Activated B cell treated with CpG ODN at 0.5 μM for 24 hours (primary cell): ENCODE measurements around the gene PNLIPRP1. TPM values are rescaled to one million over a fixed set of nuclear protein-coding genes. Genes with fewer than 3 reads are reported as not detected.

Source experiments
- ATAC-seq: fragments of 200-7000 bp; cut with Tn5 transposase; one replicate; pipeline ENCODE4 v1.10.0; 2021; ENCODE audit warnings: low read depth, mild to moderate bottlenecking, moderate library complexity
- CTCF ChIA-PET: fragments of 350-600 bp; sonication (Branson Sonifier 250); formaldehyde crosslinking; loops from one replicate; lab custom pipeline; 2021; ENCODE audit warnings: antibody characterized with exemption; lab: Charles Lee
- POLR2A ChIA-PET: fragments of 350-600 bp; sonication (Branson Sonifier 250); formaldehyde crosslinking; loops from one replicate; lab custom pipeline; 2021; ENCODE audit warnings: antibody characterized with exemption; lab: Charles Lee
- DNase-seq: peaks from one replicate; pipeline ENCODE4 v3.0.0; 2022
- H3K27ac Mint-ChIP-seq: one replicate; pipeline ENCODE4 v1.8.0; 2020; ENCODE audit warnings: mixed read lengths
- H3K27me3 Mint-ChIP-seq: one replicate; pipeline ENCODE4 v1.8.0; 2021; ENCODE audit warnings: mixed read lengths
- H3K36me3 Mint-ChIP-seq: one replicate; pipeline ENCODE4 v1.8.0; 2021; ENCODE audit warnings: low read depth, mixed read lengths
- H3K4me1 Mint-ChIP-seq: one replicate; pipeline ENCODE4 v1.8.0; 2021; ENCODE audit warnings: mixed read lengths
- H3K4me3 Mint-ChIP-seq: one replicate; pipeline ENCODE4 v1.8.0; 2020; ENCODE audit warnings: mild to moderate bottlenecking, mixed read lengths
- H3K9me3 Mint-ChIP-seq: one replicate; pipeline ENCODE4 v1.8.0; 2020; ENCODE audit warnings: mixed read lengths
- CTCF ChIP-seq: fragments of 200-600 bp; IDR thresholded peaks from one replicate; pipeline ENCODE4 v1.8.0; 2022; ENCODE audit warnings: antibody characterized with exemption, mild to moderate bottlenecking
- intact Hi-C: fragments of 100-400 bp; cut with micrococcal nuclease; formaldehyde crosslinking; loops from one replicate; pipeline ENCODE4 v1.15.1; 2024
- total RNA-seq: library from RNA; stranded (reverse); gene quantifications from 2 replicates; pipeline ENCODE4 v1.2.3, GENCODE V29; 2022

PNLIPRP1 gene
- total RNA-seq, 1 donor from 2014 or later = not detected

DNA sequence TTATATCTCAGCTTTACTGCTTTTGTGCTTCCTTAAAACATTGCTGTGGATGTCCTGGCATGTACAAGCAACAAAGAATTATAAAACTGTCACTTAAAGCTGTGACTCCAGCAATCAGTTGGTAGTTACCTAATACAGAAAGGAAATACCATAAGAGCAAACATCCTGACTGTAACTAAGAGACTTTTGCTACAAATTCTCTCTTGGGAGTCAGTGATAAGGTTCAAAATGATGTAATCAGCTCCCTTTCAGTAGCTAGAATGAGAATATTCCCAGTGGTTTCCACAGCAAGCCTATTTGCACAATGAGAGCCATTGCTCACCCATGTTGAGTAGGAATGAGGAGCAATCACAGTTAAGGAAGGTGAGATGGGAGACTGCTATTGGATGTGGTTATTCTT is 7.6 kb downstream of the PNLIPRP1 start:
- intact Hi-C loops = no loop called here
- Mint-ChIP-seq H3K4me3 (no peak overlapping the region), H3K27me3 (no peaks in the 10 kb centered on the region), H3K4me1 (no peaks in the 10 kb centered on the region), H3K36me3 (no peaks in the 10 kb centered on the region), H3K9me3 (no peaks in the 10 kb centered on the region), H3K27ac (no peak overlapping the region)
- POLR2A ChIA-PET = no interaction called here
- ATAC-seq (no peak), DNase-seq (no peak)
- CTCF ChIA-PET = no interaction called here
- no peak for TF ChIP-seq CTCF

- no peak for TF ChIP-seq CTCF
- no peaks in the 10 kb centered on the region for H3K27me3 Mint-ChIP-seq
- H3K36me3 Mint-ChIP-seq = no peaks in the 10 kb centered on the region
- no peak overlapping the region for H3K4me3 Mint-ChIP-seq
- DNase-seq = no peak
- H3K4me1 Mint-ChIP-seq = no peaks in the 10 kb centered on the region
- intact Hi-C loops = no loop called here
- ChIA-PET POLR2A (no interaction called here), CTCF (no interaction called here)
- H3K27ac Mint-ChIP-seq = no peak overlapping the region
- no peaks in the 10 kb centered on the region for H3K9me3 Mint-ChIP-seq
- ATAC-seq = no peak
Measured at GRCh38 chr10:116599991-116600390, 9.2 kb downstream of the PNLIPRP1 start.

DNA sequence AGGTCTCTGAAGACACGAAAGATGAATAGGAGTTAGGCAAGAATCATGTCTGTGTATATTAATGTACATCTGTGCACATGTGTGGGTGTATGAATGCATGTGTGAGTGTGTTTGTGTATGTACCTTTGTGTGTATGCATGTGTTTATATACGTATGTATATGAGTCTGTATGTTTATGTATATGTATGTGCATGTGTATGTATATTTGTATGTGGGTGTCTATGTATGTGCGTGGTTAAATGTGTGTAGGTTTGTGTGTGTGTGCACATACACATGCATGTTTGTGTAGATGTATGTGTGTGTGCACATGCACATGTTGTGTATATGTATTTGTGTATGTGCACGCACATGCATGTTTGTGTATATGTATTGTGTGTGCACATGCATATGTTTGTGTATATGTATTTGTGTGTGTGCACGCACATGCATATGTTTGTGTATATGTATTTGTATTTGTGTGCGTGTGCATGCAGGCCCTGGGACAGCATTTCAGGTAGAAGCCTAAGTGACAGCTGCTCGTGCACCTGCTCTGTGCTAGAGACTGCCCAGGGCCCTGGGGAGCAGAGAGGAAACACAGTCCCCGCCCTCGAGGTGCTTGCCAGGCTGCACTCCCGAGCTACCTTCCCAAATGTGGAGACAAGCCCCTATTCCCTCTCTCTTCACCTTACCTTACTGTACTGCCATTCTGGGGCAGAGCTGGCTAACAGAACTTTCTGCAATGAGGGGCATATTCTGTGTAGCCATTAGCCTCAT is 12.1 kb downstream of the PNLIPRP1 start:
- H3K27ac Mint-ChIP-seq = no peak overlapping the region
- intact Hi-C loops = no loop called here
- TF ChIP-seq CTCF = no peak
- no peaks in the 10 kb centered on the region for H3K4me1 Mint-ChIP-seq
- no peak overlapping the region for H3K4me3 Mint-ChIP-seq
- ATAC-seq = no peak
- ChIA-PET CTCF (no interaction called here), POLR2A (no interaction called here)
- no peaks in the 10 kb centered on the region for H3K36me3 Mint-ChIP-seq
- no peak for DNase-seq
- H3K9me3 Mint-ChIP-seq = no peaks in the 10 kb centered on the region
- no peaks in the 10 kb centered on the region for H3K27me3 Mint-ChIP-seq

DNA sequence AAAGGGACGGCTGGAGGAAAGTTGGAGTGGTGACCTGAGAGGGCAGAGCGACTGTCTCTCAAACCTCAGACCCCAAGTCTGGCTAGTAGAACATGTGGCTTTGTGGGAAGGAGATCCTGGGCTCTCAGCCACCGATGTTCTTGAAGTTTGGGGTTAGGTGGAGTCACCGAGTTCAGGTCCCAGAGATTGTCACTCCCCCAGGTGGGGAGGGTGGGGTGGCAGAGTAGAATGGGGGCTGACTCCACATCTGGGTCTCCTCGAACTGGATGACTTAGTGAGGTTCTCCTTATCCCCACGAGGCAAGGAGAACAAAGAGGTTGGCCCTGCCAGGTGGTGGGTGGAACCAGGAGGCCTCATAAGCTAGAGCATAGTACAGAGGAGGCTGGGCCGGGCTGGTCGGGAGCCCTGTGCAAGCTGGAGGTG is 15.3 kb downstream of the PNLIPRP1 start:
- TF ChIP-seq CTCF = no peak
- ATAC-seq (no peak), DNase-seq (no peak)
- Mint-ChIP-seq H3K27me3 (peaks cover 5% of the 10 kb centered on the region), H3K36me3 (no peaks in the 10 kb centered on the region), H3K9me3 (no peaks in the 10 kb centered on the region), H3K4me3 (no peak overlapping the region), H3K27ac (no peak overlapping the region), H3K4me1 (no peaks in the 10 kb centered on the region)
- ChIA-PET CTCF (no interaction called here), POLR2A (no interaction called here)
- intact Hi-C loops = no loop called here

DNA sequence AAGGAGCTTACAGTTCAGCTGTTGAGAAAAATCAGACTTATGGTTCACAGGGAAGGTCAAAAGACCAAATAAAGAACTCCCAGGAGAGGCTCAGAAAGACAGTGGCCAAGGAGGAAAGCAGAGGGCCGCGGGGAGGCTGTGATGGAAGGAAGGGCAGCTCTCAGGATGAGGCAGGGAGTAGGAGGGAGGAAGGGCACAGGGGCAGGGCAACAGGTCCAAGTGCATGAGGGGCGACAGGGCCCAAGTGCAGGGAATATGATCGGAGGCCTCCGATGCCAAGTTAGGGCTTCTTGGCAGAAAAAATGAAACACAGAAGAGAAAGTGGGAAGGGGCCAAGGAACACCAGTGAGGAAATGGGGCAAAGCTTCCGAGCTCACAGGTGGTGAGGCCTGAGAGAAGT is 16.6 kb downstream of the PNLIPRP1 start:
- Mint-ChIP-seq H3K4me1 (no peaks in the 10 kb centered on the region), H3K36me3 (no peaks in the 10 kb centered on the region), H3K9me3 (no peaks in the 10 kb centered on the region), H3K4me3 (no peak overlapping the region), H3K27me3 (peaks cover 5% of the 10 kb centered on the region), H3K27ac (no peak overlapping the region)
- no peak for TF ChIP-seq CTCF
- DNase-seq = no peak
- ChIA-PET CTCF (no interaction called here), POLR2A (no interaction called here)
- no peak for ATAC-seq
- intact Hi-C loops = no loop called here
